ENCODE measurements around the gene RCL1.

- no peak for TF ChIP-seq CTCF (IDR thresholded peaks at IDR 0.05)
- no peak for TF ChIP-seq CHD2 (IDR thresholded peaks at IDR 0.05; ENCODE audit: low read length, partially characterized antibody)
- TF ChIP-seq SMC3 (IDR thresholded peaks at IDR 0.05; ENCODE audit: low read depth, low read length) = no peak
- no peak for TF ChIP-seq EP300 (IDR thresholded peaks at IDR 0.05; ENCODE audit: borderline replicate concordance in 1 of 2, low read depth in 1 of 2, low read length in 1 of 2)
- no peak for TF ChIP-seq POLR2AphosphoS5 (IDR thresholded peaks at IDR 0.05; ENCODE audit: low read depth, low read length)
- TF ChIP-seq REST (IDR thresholded peaks at IDR 0.05; ENCODE audit: low read depth, low read length) = no peak
- no peak for TF ChIP-seq YY1 (IDR thresholded peaks at IDR 0.05; ENCODE audit: low read depth)
- no peak for TF ChIP-seq USF2 (IDR thresholded peaks at IDR 0.05; ENCODE audit: borderline replicate concordance, low read depth, low read length)
- no peak for TF ChIP-seq RCOR1 (IDR thresholded peaks at IDR 0.05; ENCODE audit: low read length)
- TF ChIP-seq EZH2phosphoT487 (IDR thresholded peaks at IDR 0.05; ENCODE audit: borderline replicate concordance, low read depth) = no peak
- TF ChIP-seq JUND (IDR thresholded peaks at IDR 0.05) = no peak
Measured at GRCh38 chr9:4794691-4795090, 1.9 kb downstream of the RCL1 start.
